A549 treated with dexamethasone at 1 μM for 4 hours (cell line): ENCODE measurements around the gene ZCCHC10. TPM values are rescaled to one million over a fixed set of nuclear protein-coding genes. Genes with fewer than 3 reads are reported as not detected.

Experiments
- total RNA-seq: library from RNA; stranded (reverse); fragments of 200-300 nt; extraction: Qiagen RNA extraction; gene quantifications from 5 replicates; pipeline ENCODE4 v1.2.3, GENCODE V29; 2022

The ZCCHC10 gene
- total RNA-seq: 21.6 to 29.2 TPM (median 24.1 TPM) in 5 replicates

GRCh38 chr5:133025804-133026663 lies at the start of gene ZCCHC10:
TSS of gene ZCCHC10 (minus strand) at chr5:133026549. CDS start at chr5:133026537, 12 bp downstream.

GRCh38 chr5:133051542-133052316 lies 25.4 kb upstream of the ZCCHC10 start, which contains the start of gene HSPA4:
TSS of gene HSPA4 (plus strand) at chr5:133052013. CDS start at chr5:133052251, 238 bp downstream.

GRCh38 chr5:132963171-132964104 lies 62.9 kb downstream of the ZCCHC10 start, which contains the start of gene AFF4:
TSS of gene AFF4 (minus strand) at chr5:132963634. CDS start at chr5:132937189, 26,445 bp downstream.

Other genes with a start within 250 kb of the ZCCHC10 start
- 15.8 to 23.8 TPM (median 20.0 TPM) in 5 replicates for gene SEPTIN8, start 249.3 kb downstream of the ZCCHC10 start, total RNA-seq
- 0.05 to 0.18 TPM (median 0.12 TPM) in 5 replicates for gene SOWAHA, start 213.2 kb downstream of the ZCCHC10 start, total RNA-seq
- gene SHROOM1, start 195.9 kb downstream of the ZCCHC10 start, total RNA-seq: 7.7 to 9.5 TPM (median 9.0 TPM) in 5 replicates
- 0.08 to 0.25 TPM (median 0.19 TPM) in 5 replicates for gene GDF9, start 160.1 kb downstream of the ZCCHC10 start, total RNA-seq
- 347 to 404 TPM (median 353 TPM) in 5 replicates for gene UQCRQ, start 159.9 kb downstream of the ZCCHC10 start, total RNA-seq
- gene LEAP2, start 152.9 kb downstream of the ZCCHC10 start, total RNA-seq: 0.48 to 0.98 TPM (median 0.75 TPM) in 5 replicates
- 20.4 to 40.1 TPM (median 30.3 TPM) in 5 replicates for gene AFF4, start 62.9 kb downstream of the ZCCHC10 start, total RNA-seq
- 173 to 208 TPM (median 179 TPM) in 5 replicates for gene HSPA4, start 25.5 kb upstream of the ZCCHC10 start, total RNA-seq